Activated naive CD8-positive, alpha-beta T cell treated with anti-CD3 and anti-CD28 coated beads, Interleukin-2, amount 10 ng/mL, durations not matched to agents 7 days and 5 days (primary cell): ENCODE data around the gene KRTAP10-2. TPM values are rescaled to one million over a fixed set of nuclear protein-coding genes. Genes with fewer than 3 reads are reported as not detected.
"Not testable (repeated sequence)": the region's sequence is repeated elsewhere in the genome, so short reads cannot be mapped to it uniquely, and the experiment has no call there.

Experiments used
- ATAC-seq: fragments of 150-1000 bp; cut with Tn5 transposase; one replicate; pipeline ENCODE4 v1.10.0; 2021; ENCODE audit warnings: low read depth, moderate library complexity
- POLR2A ChIA-PET: fragments of 350-600 bp; sonication (Branson Sonifier 250); formaldehyde crosslinking; loops from one replicate; lab custom pipeline; 2021; ENCODE audit warnings: antibody characterized with exemption; lab: Charles Lee
- DNase-seq: peaks from one replicate; pipeline ENCODE4 v3.0.0; 2021
- H3K27ac Mint-ChIP-seq: one replicate; pipeline ENCODE4 v1.8.0; 2022; ENCODE audit warnings: mild to moderate bottlenecking, mixed read lengths
- H3K27me3 Mint-ChIP-seq: one replicate; pipeline ENCODE4 v1.8.0; 2022; ENCODE audit warnings: mild to moderate bottlenecking, moderate library complexity, mixed read lengths
- H3K36me3 Mint-ChIP-seq: one replicate; pipeline ENCODE4 v1.8.0; 2021; ENCODE audit warnings: mild to moderate bottlenecking, mixed read lengths
- H3K4me1 Mint-ChIP-seq: one replicate; pipeline ENCODE4 v1.8.0; 2021; ENCODE audit warnings: mixed read lengths
- H3K4me3 Mint-ChIP-seq: one replicate; pipeline ENCODE4 v1.8.0; 2022; ENCODE audit warnings: mild to moderate bottlenecking, moderate library complexity, mixed read lengths
- H3K9me3 Mint-ChIP-seq: one replicate; pipeline ENCODE4 v1.8.0; 2021; ENCODE audit warnings: mixed read lengths
- total RNA-seq, 2 experiments: library from RNA; stranded (reverse); gene quantifications; one replicate each; pipeline ENCODE4 v1.2.3, GENCODE V29; 2021

Gene KRTAP10-2
- not detected for total RNA-seq

GRCh38 chr21:44551340-44551961 lies at the start of gene KRTAP10-2:
TSS of gene KRTAP10-2 (minus strand) at chr21:44551505. CDS start at chr21:44551458, 47 bp downstream.
- Mint-ChIP-seq H3K4me1 (peaks cover 15% of the 10 kb centered on the region), H3K9me3 (peaks cover 18% of the 10 kb centered on the region), H3K27ac (peak within 1 kb of the TSS; percentile 59), H3K27me3 (peaks cover 5% of the 10 kb centered on the region), H3K36me3 (peaks cover 17% of the 10 kb centered on the region), H3K4me3 (no peak within 1 kb of the TSS)
- POLR2A ChIA-PET = no interaction called here
- DNase-seq = peak; percentile 20
- ATAC-seq = no peak

GRCh38 chr21:44601091-44601490 lies 49.8 kb upstream of the KRTAP10-2 start:
- H3K4me3 Mint-ChIP-seq, H3K27me3 Mint-ChIP-seq, H3K36me3 Mint-ChIP-seq, ATAC-seq, POLR2A ChIA-PET, H3K9me3 Mint-ChIP-seq, DNase-seq, H3K27ac Mint-ChIP-seq, H3K4me1 Mint-ChIP-seq: not testable (repeated sequence)

- POLR2A ChIA-PET, H3K4me3 Mint-ChIP-seq, H3K27ac Mint-ChIP-seq, H3K36me3 Mint-ChIP-seq, H3K4me1 Mint-ChIP-seq, H3K9me3 Mint-ChIP-seq, DNase-seq, H3K27me3 Mint-ChIP-seq, ATAC-seq: not testable (repeated sequence)
These were observed 49.0 kb upstream of the KRTAP10-2 start, which contains the start of gene KRTAP10-7 for GRCh38 chr21:44600118-44600978. TSS of gene KRTAP10-7 (plus strand) at chr21:44600597. CDS start at chr21:44600622, 25 bp downstream.

GRCh38 chr21:44599264-44600029 lies 48.1 kb upstream of the KRTAP10-2 start:
- no peak for DNase-seq
- peaks cover 4% of the 10 kb centered on the region for H3K27me3 Mint-ChIP-seq
- no peaks in the 10 kb centered on the region for H3K4me1 Mint-ChIP-seq
- no peak overlapping the region for H3K4me3 Mint-ChIP-seq
- H3K36me3 Mint-ChIP-seq = no peaks in the 10 kb centered on the region
- H3K27ac Mint-ChIP-seq = no peak overlapping the region
- no peaks in the 10 kb centered on the region for H3K9me3 Mint-ChIP-seq
- no peak for ATAC-seq
- POLR2A ChIA-PET = no interaction called here

GRCh38 chr21:44598061-44598460 lies 46.8 kb upstream of the KRTAP10-2 start:
- DNase-seq (no peak), ATAC-seq (no peak)
- Mint-ChIP-seq H3K4me3 (no peak overlapping the region), H3K27me3 (peaks cover 4% of the 10 kb centered on the region), H3K9me3 (no peaks in the 10 kb centered on the region), H3K36me3 (no peaks in the 10 kb centered on the region), H3K27ac (no peak overlapping the region), H3K4me1 (peaks cover 1% of the 10 kb centered on the region)
- POLR2A ChIA-PET = no interaction called here

GRCh38 chr21:44596068-44596725 lies 44.9 kb upstream of the KRTAP10-2 start:
- Mint-ChIP-seq H3K4me1 (peaks cover 1% of the 10 kb centered on the region), H3K27ac (no peak overlapping the region), H3K27me3 (peaks cover 4% of the 10 kb centered on the region), H3K36me3 (no peaks in the 10 kb centered on the region), H3K9me3 (no peaks in the 10 kb centered on the region), H3K4me3 (no peak overlapping the region)
- ATAC-seq (no peak), DNase-seq (no peak)
- POLR2A ChIA-PET = no interaction called here

- ATAC-seq = no peak
- POLR2A ChIA-PET = no interaction called here
- Mint-ChIP-seq H3K27ac (no peak overlapping the region), H3K4me3 (no peak overlapping the region), H3K9me3 (no peaks in the 10 kb centered on the region), H3K36me3 (no peaks in the 10 kb centered on the region), H3K27me3 (peaks cover 4% of the 10 kb centered on the region), H3K4me1 (peaks cover 1% of the 10 kb centered on the region)
- DNase-seq = no peak
These were observed 44.2 kb upstream of the KRTAP10-2 start for GRCh38 chr21:44595524-44595923.

- Mint-ChIP-seq H3K9me3 (no peaks in the 10 kb centered on the region), H3K4me3 (no peak overlapping the region), H3K27ac (no peak overlapping the region), H3K4me1 (peaks cover 1% of the 10 kb centered on the region), H3K27me3 (peaks cover 4% of the 10 kb centered on the region), H3K36me3 (no peaks in the 10 kb centered on the region)
- POLR2A ChIA-PET = interaction anchor here (0.7 kb wide), 1 partner anchor 18 kb away, joined by 5 read pairs; no protein-coding TSS in a partner anchor
- no peak for DNase-seq
- ATAC-seq = no peak
These were observed 43.2 kb upstream of the KRTAP10-2 start for GRCh38 chr21:44594406-44594916.

GRCh38 chr21:44593598-44594405 lies 42.5 kb upstream of the KRTAP10-2 start:
- Mint-ChIP-seq H3K27ac (peak overlapping the region; percentile 55), H3K9me3 (no peaks in the 10 kb centered on the region), H3K4me3 (no peak overlapping the region), H3K4me1 (peaks cover 1% of the 10 kb centered on the region), H3K36me3 (no peaks in the 10 kb centered on the region), H3K27me3 (peaks cover 4% of the 10 kb centered on the region)
- ATAC-seq = no peak
- no peak for DNase-seq
- POLR2A ChIA-PET = interaction anchor here (0.7 kb wide), 1 partner anchor 17 kb away, joined by 5 read pairs; no protein-coding TSS in a partner anchor

GRCh38 chr21:44592446-44593311 lies 41.4 kb upstream of the KRTAP10-2 start, which contains the start of gene KRTAP10-6:
TSS of gene KRTAP10-6 (minus strand) at chr21:44592505. CDS start at chr21:44592484, 21 bp downstream.
- Mint-ChIP-seq H3K36me3 (no peaks in the 10 kb centered on the region), H3K4me1 (peaks cover 1% of the 10 kb centered on the region), H3K27ac (no peak within 1 kb of the TSS), H3K27me3 (peaks cover 4% of the 10 kb centered on the region), H3K9me3 (no peaks in the 10 kb centered on the region), H3K4me3 (no peak within 1 kb of the TSS)
- POLR2A ChIA-PET = no interaction called here
- ATAC-seq = no peak
- DNase-seq = no peak

GRCh38 chr21:44591801-44592130 lies 40.5 kb upstream of the KRTAP10-2 start:
- H3K4me1 Mint-ChIP-seq, H3K36me3 Mint-ChIP-seq, H3K27me3 Mint-ChIP-seq, POLR2A ChIA-PET, DNase-seq, H3K4me3 Mint-ChIP-seq, ATAC-seq, H3K9me3 Mint-ChIP-seq, H3K27ac Mint-ChIP-seq: not testable (repeated sequence)
